ENCODE results near the gene MRAS.

Gene MRAS

DNA sequence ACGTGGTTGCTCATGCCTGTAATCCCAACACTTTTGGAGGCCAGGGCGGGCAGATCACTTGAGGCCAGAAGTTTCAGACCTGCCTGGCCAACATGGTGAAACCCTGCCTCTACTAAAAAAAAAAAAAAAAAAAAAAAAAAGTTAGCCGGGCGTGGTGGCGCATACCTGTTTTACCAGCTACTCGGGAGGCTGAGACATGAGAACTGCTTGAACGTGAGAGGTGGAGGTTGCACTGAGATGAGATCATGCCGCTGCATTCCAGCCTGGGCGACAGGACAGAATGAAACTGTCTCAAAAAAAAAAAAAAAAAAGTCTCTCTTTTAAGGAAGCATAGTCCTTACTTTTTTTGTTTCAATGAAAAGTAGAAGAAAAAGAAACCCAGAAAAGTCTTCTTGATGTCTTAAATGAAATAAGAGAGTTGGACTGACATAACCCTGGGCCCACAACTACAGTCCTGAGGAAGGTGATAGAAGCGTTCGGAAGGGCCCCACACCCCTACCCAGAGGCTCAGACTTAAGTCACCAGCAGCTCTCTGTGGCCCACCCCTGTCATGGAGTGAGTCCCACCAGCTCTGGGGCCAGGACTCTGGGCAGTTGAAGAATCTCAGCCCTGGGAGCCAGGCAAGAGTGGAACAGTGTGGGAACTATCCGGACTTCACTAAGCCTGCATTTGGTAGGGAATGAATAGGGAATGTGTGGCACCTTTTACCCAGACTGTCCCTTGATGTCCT is 21.3 kb upstream of the MRAS start:
- no peaks in the 10 kb centered on the region for H3K27me3 ChIP-seq (replicated peaks; ENCODE audit: control insufficient read depth, insufficient read depth, low read length, poor library complexity, severe bottlenecking)
- H3K27ac ChIP-seq (ENCODE audit: insufficient read depth, low read length, poor library complexity, severe bottlenecking) = no peak overlapping the region

DNA sequence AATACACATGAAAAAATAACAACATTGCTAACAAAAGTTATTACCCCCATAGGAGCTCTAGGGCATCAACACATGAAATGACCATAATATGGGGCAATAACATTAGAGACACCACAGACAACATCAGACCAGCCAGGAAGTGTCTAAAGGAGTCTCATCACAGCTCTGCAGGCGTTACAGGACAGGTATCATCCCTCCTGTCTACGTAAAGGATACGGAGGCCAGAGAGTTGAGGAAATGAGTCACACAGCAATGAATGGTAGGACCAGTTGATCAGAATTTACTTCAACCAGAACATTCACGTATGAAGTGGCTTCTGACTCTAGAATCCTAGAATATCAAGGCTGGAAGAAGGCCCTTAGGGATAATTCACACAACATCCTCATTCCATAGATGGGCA is 20.5 kb upstream of the MRAS start:
- no peaks in the 10 kb centered on the region for H3K27me3 ChIP-seq (replicated peaks; ENCODE audit: control insufficient read depth, insufficient read depth, low read length, poor library complexity, severe bottlenecking)
- no peak overlapping the region for H3K4me3 ChIP-seq (ENCODE audit: insufficient read depth, low read depth, low read length, poor library complexity, severe bottlenecking)
- H3K9me3 ChIP-seq (ENCODE audit: control insufficient read depth, low read length) = no peaks in the 10 kb centered on the region
- no peaks in the 10 kb centered on the region for H3K36me3 ChIP-seq (ENCODE audit: control insufficient read depth, insufficient read depth, low read length)
- peaks cover 7% of the 10 kb centered on the region for H3K4me1 ChIP-seq (ENCODE audit: control insufficient read depth, insufficient read depth, low read length, poor library complexity, severe bottlenecking)
- H3K27ac ChIP-seq (ENCODE audit: insufficient read depth, low read length, poor library complexity, severe bottlenecking) = no peak overlapping the region
- no peak for DNase-seq

More for the DNA sequence above, 21.3 kb upstream of the MRAS start:
- Histone ChIP-seq H3K36me3 (ENCODE audit: control insufficient read depth, insufficient read depth, low read length) (no peaks in the 10 kb centered on the region), H3K4me3 (ENCODE audit: insufficient read depth, low read depth, low read length, poor library complexity, severe bottlenecking) (no peak overlapping the region), H3K4me1 (ENCODE audit: control insufficient read depth, insufficient read depth, low read length, poor library complexity, severe bottlenecking) (peaks cover 7% of the 10 kb centered on the region), H3K9me3 (ENCODE audit: control insufficient read depth, low read length) (no peaks in the 10 kb centered on the region)
- no peak for DNase-seq

DNA sequence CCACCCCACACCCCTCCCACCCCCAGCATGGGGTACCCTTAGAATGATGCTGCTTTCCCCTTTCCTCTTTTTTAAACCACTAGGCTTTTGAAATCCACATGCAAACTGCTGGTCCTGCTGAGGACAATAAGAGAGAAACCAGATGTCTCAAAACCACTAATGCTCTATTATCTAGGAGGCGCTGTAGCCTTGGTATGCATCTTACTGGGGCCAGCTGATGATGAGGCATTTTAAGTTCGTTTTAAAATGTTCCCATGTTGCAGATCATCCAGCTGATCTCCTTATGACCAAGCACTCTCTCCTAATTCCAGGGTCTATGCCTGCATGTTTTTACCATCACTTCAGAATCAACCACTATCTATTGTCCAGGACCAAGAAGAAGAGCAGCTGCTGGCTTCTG is 20.0 kb upstream of the MRAS start:
- Histone ChIP-seq H3K36me3 (ENCODE audit: control insufficient read depth, insufficient read depth, low read length) (no peaks in the 10 kb centered on the region), H3K9me3 (ENCODE audit: control insufficient read depth, low read length) (no peaks in the 10 kb centered on the region), H3K27ac (ENCODE audit: insufficient read depth, low read length, poor library complexity, severe bottlenecking) (no peak overlapping the region), H3K4me1 (ENCODE audit: control insufficient read depth, insufficient read depth, low read length, poor library complexity, severe bottlenecking) (peaks cover 7% of the 10 kb centered on the region), H3K4me3 (ENCODE audit: insufficient read depth, low read depth, low read length, poor library complexity, severe bottlenecking) (peak overlapping the region; percentile 76), H3K27me3 (replicated peaks; ENCODE audit: control insufficient read depth, insufficient read depth, low read length, poor library complexity, severe bottlenecking) (no peaks in the 10 kb centered on the region)
- no peak for DNase-seq

DNA sequence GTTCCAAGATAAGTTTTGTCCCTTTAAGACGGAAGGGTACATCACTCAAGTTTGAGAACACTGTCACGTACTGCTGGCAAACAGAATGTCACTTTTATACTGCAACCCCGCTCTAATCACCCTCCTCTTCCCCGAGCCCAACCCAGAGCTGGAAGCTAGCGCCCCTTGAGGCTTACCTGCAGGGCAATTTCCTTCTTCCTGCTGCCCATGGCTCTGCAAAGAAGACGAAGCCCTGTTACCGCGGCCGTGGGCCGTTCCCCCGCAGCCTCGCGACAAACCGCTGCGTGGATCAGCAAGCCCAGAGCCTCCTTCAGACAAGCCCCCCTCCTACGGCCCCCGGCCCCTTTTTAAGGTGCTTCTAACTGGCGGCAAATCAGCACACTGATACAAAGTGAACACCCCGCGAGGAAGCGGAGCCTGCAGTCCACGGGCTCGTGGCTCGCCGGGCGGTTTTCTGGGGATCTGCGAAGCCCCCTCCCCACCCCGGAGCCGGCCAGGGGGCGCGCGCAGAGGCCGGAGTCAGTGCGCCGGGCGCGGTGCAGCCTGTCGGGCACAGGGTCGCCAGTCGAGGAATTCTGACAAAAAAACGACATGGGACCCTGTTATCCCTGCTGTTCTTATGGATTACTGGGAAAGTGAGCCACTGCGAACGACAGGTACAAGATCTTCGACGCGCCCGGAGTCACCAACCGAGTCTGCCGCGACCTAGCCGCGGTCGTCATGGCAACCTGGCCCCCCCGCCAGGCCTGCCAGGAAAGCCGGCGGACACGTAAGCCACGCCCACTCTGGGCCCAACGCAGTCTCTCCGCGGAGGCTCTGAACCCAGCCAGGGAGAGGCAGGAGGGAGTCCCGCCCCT is 19.0 kb upstream of the MRAS start, which contains the start of gene NME9:
Gene NME9, minus strand, starts transcription at position 725 of the 857 bp plus-strand sequence. Its CDS starts 516 bp downstream, at position 209.
- H3K4me3 ChIP-seq (ENCODE audit: insufficient read depth, low read depth, low read length, poor library complexity, severe bottlenecking) = peak within 1 kb of the TSS; percentile 76
- H3K27ac ChIP-seq (ENCODE audit: insufficient read depth, low read length, poor library complexity, severe bottlenecking) = peak within 1 kb of the TSS; percentile 72
- no peaks in the 10 kb centered on the region for H3K36me3 ChIP-seq (ENCODE audit: control insufficient read depth, insufficient read depth, low read length)
- H3K4me1 ChIP-seq (ENCODE audit: control insufficient read depth, insufficient read depth, low read length, poor library complexity, severe bottlenecking) = peaks cover 7% of the 10 kb centered on the region
- no peaks in the 10 kb centered on the region for H3K9me3 ChIP-seq (ENCODE audit: control insufficient read depth, low read length)
- DNase-seq = peak; percentile 85 to 90 (median 88)
- H3K27me3 ChIP-seq (replicated peaks; ENCODE audit: control insufficient read depth, insufficient read depth, low read length, poor library complexity, severe bottlenecking) = no peaks in the 10 kb centered on the region

DNA sequence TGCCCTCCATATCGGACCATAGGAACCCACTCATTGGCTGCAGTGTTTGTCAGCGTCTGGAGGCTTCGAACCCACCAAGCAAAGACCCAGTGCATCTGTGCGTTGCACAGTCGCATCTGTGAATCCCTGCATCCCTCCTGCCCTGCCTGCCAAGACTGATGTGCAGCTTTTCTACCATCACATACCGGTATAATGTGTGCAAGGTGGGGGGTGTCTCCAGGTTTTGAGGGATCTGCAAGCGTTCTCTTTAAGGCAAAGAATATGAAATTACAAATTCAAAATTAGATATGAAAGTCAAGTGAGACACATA is 18.4 kb upstream of the MRAS start:
- Histone ChIP-seq H3K4me3 (ENCODE audit: insufficient read depth, low read depth, low read length, poor library complexity, severe bottlenecking) (peak overlapping the region; percentile 76), H3K4me1 (ENCODE audit: control insufficient read depth, insufficient read depth, low read length, poor library complexity, severe bottlenecking) (peaks cover 7% of the 10 kb centered on the region), H3K9me3 (ENCODE audit: control insufficient read depth, low read length) (no peaks in the 10 kb centered on the region), H3K27me3 (replicated peaks; ENCODE audit: control insufficient read depth, insufficient read depth, low read length, poor library complexity, severe bottlenecking) (no peaks in the 10 kb centered on the region), H3K36me3 (ENCODE audit: control insufficient read depth, insufficient read depth, low read length) (no peaks in the 10 kb centered on the region), H3K27ac (ENCODE audit: insufficient read depth, low read length, poor library complexity, severe bottlenecking) (peak overlapping the region; percentile 72)
- no peak for DNase-seq

- Histone ChIP-seq H3K4me1 (ENCODE audit: control insufficient read depth, insufficient read depth, low read length, poor library complexity, severe bottlenecking) (peaks cover 7% of the 10 kb centered on the region), H3K4me3 (ENCODE audit: insufficient read depth, low read depth, low read length, poor library complexity, severe bottlenecking) (no peak overlapping the region), H3K27ac (ENCODE audit: insufficient read depth, low read length, poor library complexity, severe bottlenecking) (no peak overlapping the region), H3K9me3 (ENCODE audit: control insufficient read depth, low read length) (no peaks in the 10 kb centered on the region), H3K27me3 (replicated peaks; ENCODE audit: control insufficient read depth, insufficient read depth, low read length, poor library complexity, severe bottlenecking) (no peaks in the 10 kb centered on the region), H3K36me3 (ENCODE audit: control insufficient read depth, insufficient read depth, low read length) (no peaks in the 10 kb centered on the region)
- no peak for DNase-seq
Measured at GRCh38 chr3:138331143-138331894, 17.1 kb upstream of the MRAS start.

DNA sequence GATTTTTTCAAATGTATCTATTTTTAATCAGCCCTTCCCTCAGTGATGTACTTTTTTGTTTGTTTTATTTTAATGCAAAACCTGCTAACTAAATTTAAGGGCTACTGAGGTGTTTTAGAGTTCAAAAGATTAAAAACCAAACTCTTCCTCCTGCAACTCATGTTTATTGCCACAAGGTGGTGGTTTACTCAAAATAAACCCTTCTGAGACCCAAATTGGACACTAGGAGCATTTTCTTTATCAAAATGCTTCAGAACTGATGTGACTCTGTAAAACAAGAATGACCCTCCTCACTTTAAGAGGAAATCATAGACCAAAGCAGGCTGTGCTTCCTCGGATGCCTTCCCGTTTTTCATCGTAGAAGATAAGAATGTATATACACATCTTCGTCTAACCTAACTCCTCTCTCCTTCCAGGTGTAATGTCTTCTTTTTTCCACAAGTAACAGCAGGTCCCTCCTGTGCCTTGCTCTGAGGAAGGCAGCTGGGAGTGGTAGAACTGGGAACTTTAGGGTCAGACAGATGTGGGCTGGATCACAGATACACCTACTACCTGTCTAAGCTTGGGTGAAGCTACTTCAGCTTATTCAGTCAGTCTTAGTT is 15.8 kb upstream of the MRAS start:
- Histone ChIP-seq H3K9me3 (ENCODE audit: control insufficient read depth, low read length) (no peaks in the 10 kb centered on the region), H3K36me3 (ENCODE audit: control insufficient read depth, insufficient read depth, low read length) (no peaks in the 10 kb centered on the region), H3K4me3 (ENCODE audit: insufficient read depth, low read depth, low read length, poor library complexity, severe bottlenecking) (no peak overlapping the region), H3K27ac (ENCODE audit: insufficient read depth, low read length, poor library complexity, severe bottlenecking) (no peak overlapping the region), H3K27me3 (replicated peaks; ENCODE audit: control insufficient read depth, insufficient read depth, low read length, poor library complexity, severe bottlenecking) (no peaks in the 10 kb centered on the region), H3K4me1 (ENCODE audit: control insufficient read depth, insufficient read depth, low read length, poor library complexity, severe bottlenecking) (peaks cover 7% of the 10 kb centered on the region)
- DNase-seq = no peak

DNA sequence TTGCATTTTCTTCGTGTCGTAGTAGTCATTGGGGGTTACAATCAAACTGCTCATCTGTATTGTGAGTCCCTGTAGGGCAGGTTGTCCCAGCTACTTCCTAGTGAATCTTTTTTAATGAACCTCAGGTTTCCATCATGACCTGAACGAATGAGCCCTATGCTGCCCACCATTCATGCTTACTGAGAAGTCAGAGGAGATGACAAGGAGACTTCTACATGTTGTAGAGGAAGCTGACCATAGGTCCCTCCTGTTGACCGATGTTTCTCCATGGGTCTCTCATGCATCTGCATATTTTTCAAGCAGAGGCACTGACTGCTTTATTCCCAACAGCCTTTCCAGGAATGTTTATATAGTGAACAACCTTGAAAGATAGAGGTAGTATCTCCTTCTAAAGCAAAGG is 13.8 kb upstream of the MRAS start:
- DNase-seq = no peak
- Histone ChIP-seq H3K27me3 (replicated peaks; ENCODE audit: control insufficient read depth, insufficient read depth, low read length, poor library complexity, severe bottlenecking) (no peaks in the 10 kb centered on the region), H3K36me3 (ENCODE audit: control insufficient read depth, insufficient read depth, low read length) (no peaks in the 10 kb centered on the region), H3K9me3 (ENCODE audit: control insufficient read depth, low read length) (no peaks in the 10 kb centered on the region), H3K4me3 (ENCODE audit: insufficient read depth, low read depth, low read length, poor library complexity, severe bottlenecking) (no peak overlapping the region), H3K4me1 (ENCODE audit: control insufficient read depth, insufficient read depth, low read length, poor library complexity, severe bottlenecking) (no peaks in the 10 kb centered on the region), H3K27ac (ENCODE audit: insufficient read depth, low read length, poor library complexity, severe bottlenecking) (no peak overlapping the region)

DNA sequence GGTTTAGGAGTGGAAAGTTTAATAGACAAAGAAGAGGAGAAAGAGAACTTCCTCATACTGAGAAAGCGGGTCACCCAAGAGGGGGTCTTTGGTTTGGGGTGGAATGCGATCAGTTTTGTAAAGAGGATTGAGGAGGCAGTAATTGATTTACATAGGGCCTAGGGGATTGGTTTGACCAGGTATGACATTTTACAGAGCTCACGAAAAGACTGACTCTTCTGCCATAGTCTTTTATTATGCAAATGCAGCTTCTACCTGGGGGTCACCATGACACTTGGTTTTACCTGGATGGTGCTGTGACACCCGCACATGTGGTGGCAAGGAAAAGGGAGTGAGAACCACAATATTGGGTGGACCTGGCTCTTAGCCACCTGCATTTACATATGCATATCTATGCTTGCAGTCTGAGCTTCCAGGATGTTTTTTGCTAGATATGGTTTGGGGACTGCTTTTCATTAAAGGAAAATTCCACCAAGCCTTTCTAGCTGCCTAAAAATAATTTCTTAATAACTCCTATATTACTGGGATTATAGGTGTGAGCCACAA is 11.9 kb upstream of the MRAS start:
- Histone ChIP-seq H3K9me3 (ENCODE audit: control insufficient read depth, low read length) (no peaks in the 10 kb centered on the region), H3K27me3 (replicated peaks; ENCODE audit: control insufficient read depth, insufficient read depth, low read length, poor library complexity, severe bottlenecking) (no peaks in the 10 kb centered on the region), H3K4me3 (ENCODE audit: insufficient read depth, low read depth, low read length, poor library complexity, severe bottlenecking) (no peak overlapping the region), H3K36me3 (ENCODE audit: control insufficient read depth, insufficient read depth, low read length) (no peaks in the 10 kb centered on the region), H3K4me1 (ENCODE audit: control insufficient read depth, insufficient read depth, low read length, poor library complexity, severe bottlenecking) (no peaks in the 10 kb centered on the region), H3K27ac (ENCODE audit: insufficient read depth, low read length, poor library complexity, severe bottlenecking) (no peak overlapping the region)
- DNase-seq = no peak

All from effector memory CD4-positive, alpha-beta T cell (primary cell).